ENCODE measurements around the gene GARIN3.
"Not testable (repeated sequence)": the region's sequence is repeated elsewhere in the genome, so short reads cannot be mapped to it uniquely, and the experiment has no call there.

GARIN3 gene

GRCh38 chr5:157166214-157167213 lies at the start of gene GARIN3:
GARIN3 (minus strand) TSS chr5:157166264; CDS start chr5:157166168, 96 bp downstream.
- H3K27ac ChIP-seq, result no peak within 1 kb of the TSS
- TF ChIP-seq CTCF (conservative IDR thresholded peaks at IDR 0.05; ENCODE audit: low read depth), result no peak
- DNase-seq (ENCODE audit: low spot score), result no peak
- POLR2A ChIA-PET (ENCODE audit: low non-redundant PET), result no interaction called here
- CTCF ChIA-PET, result no interaction called here

GRCh38 chr5:157215514-157216167 lies 49.6 kb upstream of the GARIN3 start:
- POLR2A ChIA-PET (ENCODE audit: low non-redundant PET), result no interaction called here
- CTCF ChIA-PET, result interaction anchor here (0.6 kb wide), 1 partner anchor 9 kb away, joined by 5 read pairs; no protein-coding TSS in a partner anchor
- H3K27ac ChIP-seq, result no peak overlapping the region
- TF ChIP-seq CTCF (conservative IDR thresholded peaks at IDR 0.05; ENCODE audit: low read depth), result no peak
- DNase-seq (ENCODE audit: low spot score), result no peak

- TF ChIP-seq CTCF (conservative IDR thresholded peaks at IDR 0.05; ENCODE audit: low read depth), result no peak
- H3K27ac ChIP-seq, result no peak overlapping the region
- ChIA-PET CTCF (interaction anchor here (0.6 kb wide), 1 partner anchor 8 kb away, joined by 5 read pairs; no protein-coding TSS in a partner anchor), POLR2A (ENCODE audit: low non-redundant PET) (no interaction called here)
- no peak for DNase-seq (ENCODE audit: low spot score)
Observed at GRCh38 chr5:157214861-157215513, 48.9 kb upstream of the GARIN3 start.

- ChIA-PET POLR2A (ENCODE audit: low non-redundant PET) (no interaction called here), CTCF (no interaction called here)
- DNase-seq (ENCODE audit: low spot score), result no peak
- H3K27ac ChIP-seq, result no peak overlapping the region
- no peak for TF ChIP-seq CTCF (conservative IDR thresholded peaks at IDR 0.05; ENCODE audit: low read depth)
Observed at GRCh38 chr5:157214415-157214814, 48.4 kb upstream of the GARIN3 start.

GRCh38 chr5:157213527-157214243 lies 47.6 kb upstream of the GARIN3 start:
- no peak for TF ChIP-seq CTCF (conservative IDR thresholded peaks at IDR 0.05; ENCODE audit: low read depth)
- POLR2A ChIA-PET (ENCODE audit: low non-redundant PET), result no interaction called here
- CTCF ChIA-PET, result no interaction called here
- no peak overlapping the region for H3K27ac ChIP-seq
- DNase-seq (ENCODE audit: low spot score), result no peak

- CTCF ChIA-PET, result no interaction called here
- no peak for TF ChIP-seq CTCF (conservative IDR thresholded peaks at IDR 0.05; ENCODE audit: low read depth)
- H3K27ac ChIP-seq, result no peak overlapping the region
- no peak for DNase-seq (ENCODE audit: low spot score)
- POLR2A ChIA-PET (ENCODE audit: low non-redundant PET), result no interaction called here
Observed at GRCh38 chr5:157212307-157212706, 46.2 kb upstream of the GARIN3 start.

GRCh38 chr5:157210652-157211051 lies 44.6 kb upstream of the GARIN3 start:
- H3K27ac ChIP-seq; DNase-seq (ENCODE audit: low spot score); CTCF ChIA-PET; POLR2A ChIA-PET (ENCODE audit: low non-redundant PET): not testable (repeated sequence)

All from RWPE1 (cell line).